Non-pigmented ciliary epithelial cell (primary cell): Measurements from ENCODE around the gene PHACTR2.
"Not testable (repeated sequence)": the region's sequence is repeated elsewhere in the genome, so short reads cannot be mapped to it uniquely, and the experiment has no call there.

Experiments used
- DNase-seq: peaks from one replicate; pipeline ENCODE4 v3.0.0-alpha.2; 2010; ENCODE audit warnings: low read depth

Gene PHACTR2

DNA sequence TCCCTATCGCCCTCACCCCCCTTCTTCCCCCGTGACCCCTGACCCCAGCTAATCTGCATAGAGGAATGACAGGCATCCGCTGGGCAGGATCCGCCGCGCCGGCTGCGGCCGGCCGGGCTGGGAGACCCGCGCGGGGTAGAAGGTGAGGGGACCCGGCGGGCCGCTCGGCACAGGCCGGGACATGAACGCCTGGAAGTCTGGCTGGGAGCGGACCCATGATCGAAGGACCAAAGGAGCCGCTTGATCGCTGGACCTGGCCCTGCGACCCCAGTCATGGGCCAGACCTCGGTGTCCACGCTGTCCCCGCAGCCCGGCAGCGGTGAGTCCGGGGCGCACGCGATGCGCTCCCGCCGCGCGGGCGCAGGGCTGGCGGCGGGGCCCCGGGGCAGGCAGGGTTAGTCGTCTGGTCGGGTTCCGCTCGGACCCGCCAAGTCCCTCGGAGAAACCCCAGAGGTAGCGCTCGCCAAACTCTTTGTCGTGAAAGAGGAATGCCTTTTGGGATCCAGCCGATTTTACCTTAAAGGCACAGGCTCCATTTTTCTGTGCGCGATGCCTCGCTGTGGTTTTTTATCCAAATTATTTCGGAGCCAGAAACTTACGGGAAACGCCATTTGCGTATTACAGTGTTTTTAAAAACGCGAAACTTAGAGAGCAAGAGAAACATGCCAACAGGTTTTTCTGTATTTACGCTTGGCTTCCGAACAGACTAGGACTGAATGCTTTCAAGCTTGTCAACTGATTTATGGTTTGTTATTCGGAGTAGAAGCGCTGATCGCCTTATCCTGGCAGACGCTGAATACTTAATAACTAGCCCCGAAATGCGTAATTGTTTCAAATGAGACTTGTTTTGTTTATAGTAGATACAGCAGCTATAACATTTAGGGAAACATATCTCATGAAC, at the start of gene PHACTR2:
PHACTR2 (plus strand) TSS at position 75 of the 901 bp plus-strand sequence; CDS start at position 274, 199 bp downstream.
- no peak for DNase-seq

DNA sequence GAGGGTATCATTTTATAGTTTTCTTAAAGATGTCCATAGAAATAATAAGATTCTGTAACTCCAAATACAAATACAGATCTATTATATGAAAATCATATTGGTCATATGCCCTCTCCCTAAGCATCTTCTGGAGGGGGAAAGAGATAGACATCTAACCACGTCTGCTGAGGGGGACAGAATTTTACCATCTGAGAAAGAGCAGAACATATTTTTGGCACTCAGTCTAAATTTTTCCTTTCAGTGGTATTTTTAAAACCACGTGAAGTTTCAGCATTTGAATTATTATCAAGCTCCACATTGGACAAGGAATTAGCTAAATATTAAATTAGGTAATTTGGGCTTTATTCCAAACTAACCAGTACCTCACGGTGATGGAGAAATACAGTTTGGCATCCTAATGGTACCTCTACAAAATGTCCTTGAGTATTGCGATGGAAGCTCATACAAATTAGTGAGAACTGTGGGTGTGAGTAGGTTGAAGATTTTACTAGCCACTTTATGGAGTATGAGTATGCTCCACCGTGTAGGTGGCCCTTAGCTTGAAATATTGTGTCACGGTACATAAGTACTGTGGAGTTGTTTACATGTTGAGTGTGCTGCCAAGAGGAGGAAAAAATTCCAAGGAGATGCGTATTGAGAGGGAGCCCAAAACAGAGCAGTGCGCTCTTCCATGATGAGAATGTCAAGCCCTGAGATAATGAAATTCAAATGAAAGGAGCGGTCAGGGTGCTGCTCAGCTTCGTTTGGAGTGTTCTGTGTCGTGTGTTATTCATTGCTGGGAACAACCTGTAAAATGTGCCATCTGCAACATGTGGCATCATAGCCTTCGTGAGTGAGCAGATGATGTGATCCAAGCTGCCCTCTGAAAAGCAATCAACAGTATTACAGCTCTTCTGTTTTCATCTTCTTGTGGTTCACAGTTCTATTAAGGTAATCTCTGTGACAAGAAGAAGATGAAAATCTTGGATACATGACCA, 48.4 kb upstream of the PHACTR2 start:
- DNase-seq: no peak

DNA sequence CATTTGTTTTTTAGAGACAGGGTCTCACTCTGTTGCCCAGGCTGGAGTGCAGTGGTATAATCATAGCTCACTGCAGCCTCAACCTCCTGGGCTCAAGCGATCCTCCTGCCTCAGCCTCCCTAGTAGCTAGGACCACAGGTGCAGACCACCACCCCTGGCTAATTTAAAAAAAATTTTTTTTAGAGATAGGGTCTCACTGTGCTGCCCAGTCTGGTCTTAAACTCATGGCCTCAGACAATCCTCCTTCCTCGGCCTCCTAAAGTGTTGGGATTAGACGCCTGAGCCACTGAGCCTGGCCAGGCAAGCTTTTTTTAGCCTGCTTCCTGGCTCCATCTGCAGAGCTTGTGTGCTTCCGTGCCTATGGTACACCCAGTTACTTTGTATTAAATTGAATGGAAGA, 46.6 kb upstream of the PHACTR2 start:
- DNase-seq: not testable (repeated sequence)

DNA sequence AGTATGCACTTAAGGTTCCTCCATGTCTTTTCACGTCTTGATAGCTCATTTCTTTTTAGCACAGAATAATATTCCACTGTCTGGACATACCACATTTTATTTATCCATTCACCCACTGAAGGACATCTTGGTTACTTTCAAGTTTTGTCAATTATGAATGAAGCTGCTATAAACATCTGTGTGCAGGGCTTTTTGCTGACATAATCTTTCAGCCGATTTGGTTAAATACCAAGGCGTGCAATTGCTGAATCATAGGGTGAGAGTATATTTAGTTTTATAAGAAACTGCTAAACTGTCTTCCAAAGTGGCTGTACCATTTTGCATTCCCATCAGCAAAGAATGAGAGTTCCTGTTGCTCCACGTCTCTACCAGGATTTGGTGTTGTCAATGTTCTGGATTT, 44.9 kb upstream of the PHACTR2 start:
- no peak for DNase-seq

DNA sequence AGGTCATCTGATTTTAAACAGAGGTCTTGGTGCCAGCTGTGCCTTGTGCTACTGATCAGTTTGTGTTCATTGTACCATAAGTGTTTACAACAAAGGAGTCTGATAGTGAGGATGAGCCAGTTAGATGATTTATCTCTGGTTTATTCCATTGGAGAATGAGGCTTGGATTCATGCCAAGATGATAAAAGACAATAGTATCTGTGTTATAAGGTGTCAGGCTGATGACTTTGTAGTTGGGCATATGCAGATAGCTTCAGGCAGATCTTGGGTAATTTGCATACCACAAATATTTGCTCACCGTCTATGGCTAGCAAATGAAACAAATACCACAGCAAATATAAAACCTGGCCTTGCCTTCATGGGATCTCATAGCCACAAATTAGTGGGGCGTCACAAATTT, 43.3 kb upstream of the PHACTR2 start:
- DNase-seq: no peak

DNA sequence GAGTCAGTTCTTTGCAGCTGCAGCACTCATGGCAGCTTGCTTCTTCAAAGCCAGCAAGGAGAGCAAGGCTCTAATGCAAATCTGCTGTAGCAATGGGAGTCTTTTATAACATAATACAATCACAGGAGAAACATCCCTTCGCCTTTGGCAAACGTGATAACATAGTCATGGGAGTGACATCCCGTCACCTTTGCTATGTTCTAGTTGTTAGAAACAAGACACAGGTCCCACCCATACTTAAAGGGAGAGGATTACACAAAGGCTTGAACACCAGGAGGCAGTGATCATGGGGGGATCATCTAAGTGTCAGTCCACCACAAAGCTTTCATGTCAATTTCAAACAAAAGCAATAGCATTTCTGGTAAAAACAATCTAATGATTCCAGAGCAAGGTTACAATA, 40.1 kb upstream of the PHACTR2 start:
- no peak for DNase-seq

DNA sequence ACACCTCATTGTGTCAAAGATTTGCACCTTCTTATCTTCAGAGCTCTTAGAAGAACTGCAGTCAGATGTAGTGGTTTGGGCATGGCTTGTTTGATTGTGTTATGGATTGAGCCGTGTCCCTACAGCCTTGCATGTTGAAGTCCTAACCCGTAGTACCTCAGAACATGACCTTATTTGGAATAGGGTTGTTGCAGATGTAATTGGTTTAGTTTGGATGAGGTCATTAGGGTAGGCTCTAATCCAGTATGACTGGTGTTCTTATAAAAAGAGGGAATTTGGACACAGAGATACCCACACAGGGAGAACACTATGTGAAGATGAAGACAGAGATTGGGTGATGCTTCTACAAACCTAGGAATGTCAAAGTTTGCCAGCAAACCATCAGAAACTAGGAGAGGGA, 35.4 kb upstream of the PHACTR2 start:
- no peak for DNase-seq

DNA sequence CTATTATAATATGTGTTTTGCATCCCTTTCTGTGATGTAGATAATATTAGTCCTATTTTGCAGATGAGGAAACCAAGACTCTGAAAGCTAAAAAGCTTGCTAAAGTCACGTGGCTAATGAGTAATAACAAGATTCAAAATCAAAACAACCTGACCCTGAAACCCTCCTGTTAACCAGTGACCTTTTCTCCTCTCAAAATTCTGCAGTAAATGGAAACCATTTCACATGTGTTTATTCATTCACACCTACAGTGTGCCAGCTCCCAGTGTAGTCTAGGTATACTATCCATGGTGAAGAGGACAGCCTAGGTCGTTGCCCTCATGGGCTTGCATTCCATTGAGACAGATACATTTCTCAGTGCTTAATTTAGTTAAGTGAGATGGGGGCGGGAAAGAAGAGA, 30.6 kb upstream of the PHACTR2 start:
- no peak for DNase-seq

DNA sequence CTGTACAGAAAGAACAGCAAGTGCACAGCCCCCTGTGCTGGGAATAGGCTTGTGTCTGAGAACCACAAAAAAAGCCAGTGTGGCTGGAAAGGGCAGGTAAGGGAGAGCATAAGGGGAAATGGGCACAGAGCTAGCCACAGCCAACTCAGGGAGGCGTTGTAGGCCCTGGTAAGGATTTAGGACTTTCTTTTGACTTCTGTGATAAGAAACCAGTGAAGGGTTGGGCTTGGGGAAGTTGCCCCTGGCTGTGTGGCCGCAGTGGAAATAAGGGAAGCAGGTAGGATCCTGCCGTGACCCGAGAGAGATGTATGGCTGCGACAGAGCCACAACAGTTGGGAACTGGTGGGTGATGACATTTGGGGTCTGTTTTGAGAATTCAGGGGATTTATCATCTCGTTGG, 30.0 kb upstream of the PHACTR2 start:
- no peak for DNase-seq

DNA sequence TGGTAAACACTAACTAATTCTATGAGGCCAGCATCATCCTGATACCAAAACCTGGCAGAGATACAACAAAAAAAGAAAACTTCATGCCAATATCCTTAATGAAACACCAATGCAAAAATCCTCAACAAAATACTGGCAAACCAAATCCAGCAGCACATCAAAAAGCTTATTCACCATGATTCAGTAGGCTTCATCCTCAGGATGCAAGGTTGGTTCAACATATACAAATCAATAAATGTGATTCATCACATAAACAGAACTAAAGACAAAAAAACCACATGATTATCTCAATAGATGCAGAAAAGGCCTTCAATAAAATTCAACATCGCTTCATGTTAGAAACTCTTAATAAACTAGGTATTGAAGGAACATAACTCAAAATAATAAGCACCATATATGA, 28.4 kb upstream of the PHACTR2 start:
- not testable (repeated sequence) for DNase-seq

DNA sequence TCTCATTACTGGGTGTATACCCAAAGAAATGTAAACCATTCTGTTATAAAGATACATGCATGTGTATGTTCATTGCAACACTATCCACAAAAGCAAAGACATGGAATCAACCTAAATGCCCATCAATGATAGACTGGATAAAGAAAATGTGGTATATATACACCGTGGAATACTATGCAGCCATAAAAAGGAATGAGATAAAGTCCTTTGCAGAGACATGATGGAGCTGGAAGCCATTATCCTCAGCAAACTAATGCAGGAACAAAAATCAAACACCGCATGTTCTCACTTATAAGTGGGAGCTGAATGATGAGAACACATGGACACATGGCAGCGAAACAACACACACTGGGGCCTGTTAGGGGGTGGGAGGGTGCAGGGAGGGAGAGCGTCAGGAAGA, 26.4 kb upstream of the PHACTR2 start:
- DNase-seq: not testable (repeated sequence)

DNA sequence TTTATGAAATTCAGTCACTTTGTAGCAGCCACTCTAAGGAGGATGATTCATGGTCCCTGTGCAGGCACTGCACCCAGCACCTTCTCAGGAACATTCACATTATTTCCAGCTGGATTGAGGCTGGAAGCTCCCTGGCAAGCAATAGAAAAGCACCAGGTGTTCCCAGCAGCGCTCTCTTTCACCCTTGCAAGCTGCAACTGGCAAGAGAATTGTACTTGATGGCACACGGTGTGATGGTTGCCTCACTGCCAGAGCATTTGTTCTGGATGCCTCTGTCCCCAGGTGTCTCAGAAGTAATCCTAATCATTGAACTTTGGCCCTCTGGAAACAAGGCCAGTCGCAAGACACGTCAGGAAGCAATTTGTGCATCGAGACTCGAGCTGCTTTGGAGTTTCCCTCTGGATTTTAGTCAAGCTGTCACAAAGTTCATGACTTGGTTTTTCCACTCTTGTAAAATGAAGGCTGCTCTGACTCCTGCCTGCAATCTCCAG, 24.9 kb upstream of the PHACTR2 start:
- DNase-seq: no peak

DNA sequence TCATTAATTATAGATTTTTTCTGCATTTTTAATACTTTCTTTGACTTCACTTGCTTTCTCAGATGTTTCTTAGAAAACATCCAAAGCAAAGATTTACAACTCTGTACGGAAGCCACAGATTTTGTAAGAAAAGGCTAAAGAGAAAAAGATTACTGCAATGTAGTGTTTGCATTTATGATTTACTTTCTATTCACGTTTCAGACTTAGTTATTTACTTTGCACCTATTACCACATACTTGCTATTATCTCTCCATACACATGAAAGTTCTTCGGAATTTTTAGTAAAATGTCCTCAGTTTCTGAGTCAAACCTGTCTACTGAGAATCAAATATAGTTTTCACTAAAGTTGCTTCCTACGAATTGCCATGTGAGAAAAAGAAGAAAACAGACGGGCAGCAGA, 22.2 kb upstream of the PHACTR2 start:
- no peak for DNase-seq

DNA sequence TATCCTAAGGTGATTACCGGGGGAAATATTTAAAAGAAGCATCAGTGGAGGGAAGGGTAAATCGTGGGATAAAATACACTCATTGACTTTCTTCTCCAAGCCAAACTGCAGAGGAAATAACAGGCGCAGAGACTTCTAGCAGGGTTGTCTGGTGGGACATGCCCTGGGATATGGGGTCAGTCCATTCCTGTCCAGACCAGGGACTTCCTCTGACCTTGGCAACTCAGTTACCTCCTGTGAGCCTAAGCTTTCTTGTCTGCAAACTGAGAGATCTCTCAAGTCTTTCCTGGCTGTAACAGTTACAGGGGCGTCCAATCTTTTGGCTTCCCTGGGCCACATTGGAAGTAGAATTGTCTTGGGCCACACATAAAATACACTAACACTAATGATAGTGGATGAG, 21.7 kb upstream of the PHACTR2 start:
- no peak for DNase-seq

DNA sequence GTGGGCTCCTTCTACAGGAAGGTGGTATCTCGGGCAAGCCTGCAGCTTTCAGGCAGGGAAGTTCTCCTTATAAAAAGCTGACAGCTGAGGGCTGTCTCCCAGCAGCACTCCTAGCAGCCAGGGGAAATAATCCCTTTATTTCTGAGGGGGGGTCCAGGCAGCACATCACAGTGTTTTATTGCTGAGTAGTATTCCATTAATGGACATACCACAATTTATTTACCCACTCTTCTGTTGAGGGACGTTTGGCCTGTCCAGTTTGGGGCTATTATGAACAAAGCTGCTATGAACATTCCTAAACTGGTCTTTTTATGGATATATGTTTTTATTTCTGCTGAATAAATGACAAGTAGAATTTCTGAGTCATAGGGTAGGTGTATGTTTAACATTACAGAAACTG, 20.0 kb upstream of the PHACTR2 start:
- no peak for DNase-seq

DNA sequence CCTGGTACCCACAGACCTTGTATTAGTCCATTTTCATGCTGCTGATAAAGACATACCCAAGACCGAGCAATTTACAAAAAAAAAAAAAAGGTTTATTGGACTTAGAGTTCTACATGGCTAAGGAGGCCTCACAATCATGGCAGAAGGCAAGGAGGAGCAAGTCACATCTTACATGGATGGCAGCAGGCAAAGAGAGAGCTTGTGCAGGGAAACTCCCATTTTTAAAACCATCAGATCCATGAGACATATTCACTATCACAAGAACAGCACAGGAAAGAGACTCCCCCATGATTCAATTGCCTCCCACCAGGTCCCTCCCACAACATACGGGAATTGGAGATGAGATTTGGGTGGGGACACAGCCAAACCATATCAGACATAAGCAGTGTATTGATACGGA, 17.6 kb upstream of the PHACTR2 start:
- not testable (repeated sequence) for DNase-seq

DNA sequence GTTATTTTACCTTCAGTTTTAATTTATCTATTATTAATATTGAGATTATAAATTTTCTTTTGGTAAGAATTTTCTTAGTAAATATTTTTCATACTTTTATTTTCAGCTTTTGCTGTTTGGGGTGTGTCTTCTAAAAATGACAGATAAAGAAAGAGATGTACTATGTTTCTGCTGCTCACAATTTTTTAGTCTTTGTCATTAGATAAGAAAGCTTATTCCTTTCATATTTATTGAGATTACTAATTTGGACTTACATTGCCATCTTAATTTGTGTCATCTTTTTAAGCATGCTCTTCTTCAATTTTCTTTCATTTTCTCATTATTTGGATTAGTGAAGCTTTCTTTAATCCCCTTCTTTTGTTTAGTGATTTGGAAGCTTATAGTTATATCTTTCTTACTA, 13.6 kb upstream of the PHACTR2 start:
- no peak for DNase-seq

DNA sequence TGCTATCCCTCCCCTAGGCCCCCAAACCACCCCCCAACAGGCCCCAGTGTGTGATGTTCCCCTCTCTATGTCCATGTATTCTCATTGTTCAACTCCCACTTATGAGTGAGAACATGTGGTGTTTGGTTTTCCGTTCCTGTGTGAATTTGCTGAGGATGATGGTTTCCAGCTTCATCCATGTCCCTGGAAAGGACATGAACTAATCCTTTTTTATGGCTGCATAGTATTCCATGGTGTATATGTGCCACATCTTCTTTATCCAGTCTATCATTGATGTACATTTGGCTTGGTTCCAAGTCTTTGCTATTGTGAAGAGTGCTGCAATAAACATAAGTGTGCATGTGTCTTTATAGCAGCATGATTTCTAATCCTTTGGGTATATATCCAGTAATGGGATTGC, 11.8 kb upstream of the PHACTR2 start:
- not testable (repeated sequence) for DNase-seq

DNA sequence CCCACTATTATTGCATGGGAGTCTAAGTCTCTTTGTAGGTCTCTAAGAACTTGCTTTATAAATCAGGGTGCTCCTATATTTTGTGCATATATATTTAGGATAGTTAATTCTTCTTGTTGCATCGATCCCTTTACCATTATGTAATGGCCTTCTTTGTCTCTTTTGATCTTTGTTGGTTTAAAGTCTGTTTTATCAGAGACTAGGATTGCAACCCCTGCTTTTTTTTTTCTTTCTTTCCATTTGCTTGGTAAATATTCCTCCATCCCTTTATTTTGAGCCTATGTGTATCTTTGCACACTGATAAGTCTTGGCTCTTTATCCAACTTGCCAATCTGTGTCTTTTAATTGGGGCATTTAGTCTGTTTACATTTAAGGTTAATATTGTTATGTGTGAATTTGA, 8.3 kb upstream of the PHACTR2 start:
- not testable (repeated sequence) for DNase-seq

DNA sequence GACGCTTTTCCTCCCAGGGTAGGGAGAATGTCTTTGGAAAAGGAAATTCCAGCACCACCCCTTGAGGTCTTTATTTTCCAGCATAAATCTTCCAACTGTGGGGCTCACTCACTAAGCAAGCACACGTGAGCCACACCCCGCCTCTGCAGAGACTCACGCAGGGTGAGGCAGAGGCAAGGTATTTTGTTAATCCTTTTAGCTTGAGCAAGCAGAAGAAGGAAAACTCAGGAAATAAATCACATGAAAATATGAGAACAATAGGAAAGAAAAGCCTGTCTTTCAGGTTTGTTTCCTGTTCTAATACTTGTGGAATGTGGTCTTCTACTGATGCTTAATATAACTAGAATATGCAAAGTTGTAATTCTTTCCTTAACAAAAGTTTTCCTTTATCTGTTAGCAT, 4.1 kb upstream of the PHACTR2 start:
- DNase-seq: no peak

DNA sequence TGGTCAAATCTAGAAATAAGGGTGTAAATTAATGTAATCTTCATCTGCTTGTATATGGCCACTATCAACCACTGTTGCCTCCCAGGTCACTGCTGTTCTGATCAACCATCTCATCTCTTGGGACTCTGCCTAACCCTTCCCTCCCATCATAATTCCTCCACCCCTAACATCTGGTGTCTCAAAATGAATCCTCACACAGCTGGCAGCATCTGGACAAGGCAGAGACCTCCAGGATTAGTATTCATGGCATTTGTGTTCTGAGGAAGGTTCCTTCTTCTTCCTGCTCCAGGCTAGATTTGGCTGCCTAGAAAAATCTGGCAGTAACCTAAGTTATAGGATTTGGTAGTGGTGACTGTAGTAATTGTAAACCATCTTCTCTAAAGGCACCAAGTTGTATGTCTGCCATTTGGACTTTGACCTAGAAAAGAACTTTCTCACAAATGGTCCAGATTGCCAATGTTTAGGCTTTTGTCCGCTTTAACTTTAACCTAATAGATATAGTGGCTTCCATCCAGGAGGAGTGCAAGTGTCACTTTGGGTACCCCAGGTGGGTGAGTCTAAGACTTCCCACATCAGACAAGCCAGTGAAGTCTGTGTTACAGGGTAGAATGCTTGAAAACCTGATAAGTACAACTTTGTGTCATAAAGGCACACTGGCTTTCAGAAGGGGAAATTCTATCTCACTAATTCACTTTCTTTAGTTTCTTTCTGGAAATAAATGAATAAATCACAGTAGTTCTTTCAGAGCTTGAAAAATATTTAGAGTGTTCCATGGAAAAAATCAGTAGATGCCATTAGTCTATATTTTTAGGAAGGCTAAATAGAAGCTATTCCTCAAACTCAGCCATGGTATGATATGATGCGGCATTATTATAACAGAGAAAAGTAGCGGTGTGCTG, 3.0 kb upstream of the PHACTR2 start:
- no peak for DNase-seq
